IMR-90 (cell line): Measurements from ENCODE around the gene URB1. TPM values are rescaled to one million over a fixed set of nuclear protein-coding genes. Genes with fewer than 3 reads are reported as not detected.

Experiments used
- ATAC-seq: fragments of 200-7000 bp; cut with Tn5 transposase; 2 replicates; pipeline ENCODE4 v1.9.1; 2020; ENCODE audit warnings: low read depth, mild to moderate bottlenecking, moderate library complexity
- BruUV-seq: library from RNA; stranded (reverse); fragments of 400-500 nt; replicated peaks from 2 replicates; lab custom pipeline; 2021; lab: Mats Ljungman, UMichigan
- CTCF ChIA-PET: fragments of 300-600 bp; formaldehyde crosslinking; extraction: SDS; loops from one replicate; lab custom pipeline; 2021; ENCODE audit warnings: antibody characterized with exemption; lab: Yijun Ruan, JAX
- POLR2A ChIA-PET: fragments of 300-600 bp; sonication (Branson Sonifier 250); formaldehyde crosslinking; loops from one replicate; lab custom pipeline; 2022; ENCODE audit warnings: antibody characterized with exemption; ENCODE audit not compliant: unreplicated experiment; lab: Charles Lee
- DNase-seq: peaks from one replicate; pipeline ENCODE4 v3.0.0; 2013
- H2AFZ ChIP-seq: replicated peaks from 2 replicates; pipeline ENCODE3; 2013; ENCODE audit warnings: low read length, mild to moderate bottlenecking; ENCODE audit not compliant: poor library complexity
- H2AK5ac ChIP-seq: 2 replicates; pipeline ENCODE4 v1.6.1; 2013; ENCODE audit warnings: low read depth, low read length, inconsistent platforms
- H2AK9ac ChIP-seq: replicated peaks from 2 replicates; pipeline ENCODE3; 2013; ENCODE audit warnings: mild to moderate bottlenecking, low read depth, low read length, moderate library complexity; ENCODE audit not compliant: poor library complexity
- H2BK120ac ChIP-seq: 2 replicates; pipeline ENCODE4 v1.6.1; 2013; ENCODE audit warnings: low read depth, low read length, inconsistent platforms
- H2BK15ac ChIP-seq: 3 replicates; pipeline ENCODE4 v1.6.1; 2013; ENCODE audit warnings: low read depth, low read length, inconsistent platforms
- H2BK20ac ChIP-seq: 2 replicates; pipeline ENCODE4 v1.6.1; 2013; ENCODE audit warnings: low read depth, mild to moderate bottlenecking, inconsistent platforms, low read length, moderate library complexity
- H2BK5ac ChIP-seq: 2 replicates; pipeline ENCODE4 v1.6.1; 2013; ENCODE audit warnings: mild to moderate bottlenecking, low read depth, low read length, inconsistent platforms; ENCODE audit not compliant: poor library complexity, severe bottlenecking
- H3K14ac ChIP-seq: replicated peaks from 2 replicates; pipeline ENCODE4 v1.6.1; 2013; ENCODE audit warnings: low read depth, low read length, inconsistent platforms
- H3K18ac ChIP-seq: 2 replicates; pipeline ENCODE4 v1.6.1; 2013; ENCODE audit warnings: low read depth, low read length, control low read depth
- H3K23ac ChIP-seq: 2 replicates; pipeline ENCODE4 v1.6.1; 2013; ENCODE audit warnings: low read depth, low read length, inconsistent platforms
- H3K27ac ChIP-seq: 2 replicates; pipeline ENCODE4 v1.5.1; 2013; ENCODE audit warnings: mild to moderate bottlenecking, control low read depth, low read length; ENCODE audit not compliant: insufficient read depth
- H3K27me3 ChIP-seq: 2 replicates; pipeline ENCODE4 v1.6.1; 2013; ENCODE audit warnings: low read length; ENCODE audit not compliant: control insufficient read depth, insufficient read depth
- H3K36me3 ChIP-seq: 2 replicates; pipeline ENCODE4 v1.6.1; 2013; ENCODE audit warnings: low read length, mixed read lengths; ENCODE audit not compliant: control insufficient read depth, insufficient read depth
- H3K4ac ChIP-seq: 2 replicates; pipeline ENCODE4 v1.6.1; 2013; ENCODE audit warnings: low read depth, low read length, inconsistent platforms
- H3K4me1 ChIP-seq: 2 replicates; pipeline ENCODE4 v1.6.1; 2013; ENCODE audit warnings: low read length, mixed read lengths; ENCODE audit not compliant: control insufficient read depth, insufficient read depth
- H3K4me2 ChIP-seq: 2 replicates; pipeline ENCODE4 v1.6.1; 2013; ENCODE audit warnings: low read depth, mild to moderate bottlenecking, control low read depth, low read length, moderate library complexity
- H3K4me3 ChIP-seq: 2 replicates; pipeline ENCODE4 v1.5.1; 2013; ENCODE audit warnings: low read depth, mild to moderate bottlenecking, control low read depth, low read length, moderate library complexity; ENCODE audit not compliant: insufficient read depth
- H3K56ac ChIP-seq: 2 replicates; pipeline ENCODE4 v1.6.1; 2013; ENCODE audit warnings: low read length, inconsistent platforms; ENCODE audit not compliant: insufficient read depth; ENCODE audit errors: extremely low read depth
- H3K79me1 ChIP-seq, 2 experiments: 2 replicates each; pipeline ENCODE4 v1.6.1; 2013; ENCODE audit warnings: low read length in 2 of 2, inconsistent platforms in 1 of 2, low read depth in 1 of 2
- H3K9ac ChIP-seq: 2 replicates; pipeline ENCODE4 v1.6.1; 2013; ENCODE audit warnings: low read depth, low read length, control low read depth
- H3K9me1 ChIP-seq: 2 replicates; pipeline ENCODE4 v1.6.1; 2013; ENCODE audit warnings: low read length, inconsistent platforms; ENCODE audit not compliant: insufficient read depth
- H3K9me3 ChIP-seq: 2 replicates; pipeline ENCODE4 v1.6.1; 2013; ENCODE audit warnings: low read length; ENCODE audit not compliant: control insufficient read depth, insufficient read depth
- H4K20me1 ChIP-seq: 2 replicates; pipeline ENCODE4 v1.6.1; 2013; ENCODE audit warnings: low read length, inconsistent platforms; ENCODE audit not compliant: insufficient read depth
- H4K5ac ChIP-seq: 2 replicates; pipeline ENCODE4 v1.6.1; 2013; ENCODE audit warnings: mild to moderate bottlenecking, low read depth, low read length, control low read depth
- H4K8ac ChIP-seq, 2 experiments: 2 replicates each; pipeline ENCODE4 v1.6.1; 2013; ENCODE audit warnings: low read depth in 2 of 2, low read length in 2 of 2, control low read depth in 1 of 2, inconsistent platforms in 1 of 2
- H4K91ac ChIP-seq: 2 replicates; pipeline ENCODE4 v1.6.1; 2013; ENCODE audit warnings: low read depth, low read length, inconsistent platforms; ENCODE audit not compliant: insufficient read depth
- BHLHE40 ChIP-seq: fragments of 150-350 bp; IDR thresholded peaks from 2 replicates; pipeline ENCODE4 v1.6.1; 2016; ENCODE audit warnings: mild to moderate bottlenecking, low read depth, low read length
- CEBPB ChIP-seq: IDR thresholded peaks from 2 replicates; pipeline ENCODE4 v1.6.1; 2012; ENCODE audit warnings: low read depth, low read length, improper control_type of control experiment
- CHD1 ChIP-seq: IDR thresholded peaks from 2 replicates; pipeline ENCODE4 v1.6.1; 2012; ENCODE audit warnings: low read depth, low read length, improper control_type of control experiment
- ELK1 ChIP-seq: fragments of 150-350 bp; IDR thresholded peaks from 2 replicates; pipeline ENCODE4 v1.6.1; 2016; ENCODE audit warnings: low read depth, mild to moderate bottlenecking, low read length, moderate library complexity, borderline replicate concordance
- FOS ChIP-seq: fragments of 150-350 bp; IDR thresholded peaks from 2 replicates; pipeline ENCODE4 v1.6.1; 2016; ENCODE audit warnings: low read depth, low read length
- MAFK ChIP-seq: IDR thresholded peaks from 2 replicates; pipeline ENCODE4 v1.6.1; 2012; ENCODE audit warnings: low read depth, low read length, improper control_type of control experiment
- MAZ ChIP-seq: IDR thresholded peaks from 2 replicates; pipeline ENCODE4 v1.6.1; 2012; ENCODE audit warnings: low read depth, mild to moderate bottlenecking, low read length, improper control_type of control experiment, moderate library complexity, borderline replicate concordance
- MXI1 ChIP-seq: IDR thresholded peaks from 2 replicates; pipeline ENCODE4 v1.6.1; 2012; ENCODE audit warnings: low read depth, mild to moderate bottlenecking, low read length, moderate library complexity, borderline replicate concordance
- NFE2L2 ChIP-seq: fragments of 150-350 bp; IDR thresholded peaks from 2 replicates; pipeline ENCODE4 v1.6.1; 2016; ENCODE audit warnings: low read depth, mild to moderate bottlenecking, low read length
- POLR2A ChIP-seq: IDR thresholded peaks from 2 replicates; pipeline ENCODE4 v1.6.1; 2012; ENCODE audit warnings: mild to moderate bottlenecking, low read depth, low read length
- RAD21 ChIP-seq: IDR thresholded peaks from 2 replicates; pipeline ENCODE4 v1.6.1; 2012; ENCODE audit warnings: low read length, improper control_type of control experiment
- RCOR1 ChIP-seq: IDR thresholded peaks from 2 replicates; pipeline ENCODE4 v1.6.1; 2012; ENCODE audit warnings: mild to moderate bottlenecking, low read length, improper control_type of control experiment; ENCODE audit not compliant: insufficient replicate concordance
- RFX5 ChIP-seq: IDR thresholded peaks from 2 replicates; pipeline ENCODE4 v1.8.0; 2012; ENCODE audit warnings: low read depth, mild to moderate bottlenecking, low read length, moderate library complexity
- SMC3 ChIP-seq: fragments of 150-350 bp; IDR thresholded peaks from 2 replicates; pipeline ENCODE4 v1.6.1; 2016; ENCODE audit warnings: low read depth, mild to moderate bottlenecking, antibody characterized with exemption, low read length, moderate library complexity
- USF2 ChIP-seq: fragments of 150-350 bp; IDR thresholded peaks from 2 replicates; pipeline ENCODE4 v1.6.1; 2017; ENCODE audit warnings: mild to moderate bottlenecking, antibody characterized with exemption, low read length, low read depth
- WGBS, 2 experiments: methylation state at CpG; one replicate each; pipeline versions ENCODE4 v1.1.5 to v1.1.7; 2013; ENCODE audit warnings: missing lambda C conversion rate in 2 of 2; ENCODE audit not compliant: insufficient read length in 1 of 2; ENCODE audit errors: extremely low coverage in 2 of 2; 5-methylcytosine and 5-hydroxymethylcytosine counted together
- dilution Hi-C: fragments of 300-500 bp; cut with HindIII; formaldehyde crosslinking; loops from one replicate; pipeline ENCODE4 v1.14.3; 2018; ENCODE audit warnings: low sequenced_read_pairs; ENCODE audit not compliant: unreplicated experiment
- in situ Hi-C: fragments of 300-500 bp; cut with MboI; formaldehyde crosslinking; loops from 3 replicates; pipeline ENCODE4 v1.14.3; 2019; ENCODE audit warnings: low sequenced_read_pairs, inconsistent platforms, mixed read lengths
- intact Hi-C: fragments of 100-400 bp; cut with micrococcal nuclease; formaldehyde crosslinking; loops from 2 replicates; pipeline ENCODE4 v1.10.0; 2022
- polyA plus RNA-seq, 3 experiments: library from polyadenylated mRNA; depleted of rRNA; stranded (reverse); fragments of >200 nt; gene quantifications; 2 replicates each; pipeline ENCODE4 v1.2.3, GENCODE V29; 2012; ENCODE audit warnings: low replicate concordance in 1 of 3
- total RNA-seq: library from RNA; depleted of rRNA; stranded (reverse); fragments of >200 nt; gene quantifications from 2 replicates; pipeline ENCODE4 v1.2.3, GENCODE V29; 2012

The URB1 gene
- total and polyA plus RNA-seq, 2 of the 4 experiments (the other 2 are of a cell fraction): 9.2 to 12.7 TPM

GRCh38 chr21:32331444-32332305, 61.1 kb downstream of the URB1 start:
- Histone ChIP-seq H2AK9ac (no peak overlapping the region), H3K4me2 (no peak overlapping the region), H4K91ac (no peak overlapping the region), H3K9me3 (no peaks in the 10 kb centered on the region), H2AFZ (no peak overlapping the region), H3K27me3 (no peaks in the 10 kb centered on the region), H2BK15ac (no peak overlapping the region), H2BK5ac (no peak overlapping the region), H3K4ac (no peak overlapping the region), H3K79me1 (peaks cover 2 to 8% of the 10 kb centered on the region in 2 experiments; a peak in 3 of 4 replicates), H3K23ac (no peak overlapping the region), H4K5ac (no peak overlapping the region), H3K14ac (no peak overlapping the region), H3K18ac (no peak overlapping the region), H2BK20ac (no peak overlapping the region), H3K27ac (no peak overlapping the region), H3K56ac (no peak overlapping the region), H3K9ac (no peak overlapping the region), H3K9me1 (peaks cover 10% of the 10 kb centered on the region), H2BK120ac (no peak overlapping the region), H3K4me3 (no peak overlapping the region), H3K4me1 (peaks cover 5% of the 10 kb centered on the region; the same call in 1 of the 2 replicates), H4K8ac (no peak overlapping the region), H4K20me1 (no peaks in the 10 kb centered on the region), H3K36me3 (peaks cover 40% of the 10 kb centered on the region), H2AK5ac (no peak overlapping the region)
- DNase-seq (no peak), ATAC-seq (no peak)
- intact Hi-C loops: no loop called here
- ChIA-PET POLR2A (no interaction called here), CTCF (no interaction called here)
- dilution Hi-C loops: no loop called here
- in situ Hi-C loops: no loop called here
- no CpG with 5 or more reads among the region's 9 CpGs for WGBS, 2 experiments
- BruUV-seq: no TSS peak
- no peak for TF ChIP-seq RCOR1
- TF ChIP-seq RFX5: no peak
- TF ChIP-seq MAFK: no peak
- no peak for TF ChIP-seq POLR2A
- no peak for TF ChIP-seq MAZ
- TF ChIP-seq USF2: no peak
- no peak for TF ChIP-seq FOS
- TF ChIP-seq ELK1: no peak
- TF ChIP-seq CHD1: no peak
- no peak for TF ChIP-seq SMC3
- no peak for TF ChIP-seq RAD21
- TF ChIP-seq BHLHE40: no peak
- TF ChIP-seq CEBPB: no peak
- TF ChIP-seq NFE2L2: no peak
- no peak for TF ChIP-seq MXI1
